ENCODE data around the gene CALML5.

CALML5 gene

GRCh38 chr10:5460468-5461202 is 38.7 kb downstream of the CALML5 start:
- DNase-seq: no peak

GRCh38 chr10:5458949-5459747 is 40.2 kb downstream of the CALML5 start:
- DNase-seq: no peak

- DNase-seq: no peak
These were observed 40.9 kb downstream of the CALML5 start for GRCh38 chr10:5458425-5458824.

- DNase-seq: no peak
These were observed 41.6 kb downstream of the CALML5 start for GRCh38 chr10:5457741-5458140.

GRCh38 chr10:5456563-5456962 is 42.8 kb downstream of the CALML5 start:
- DNase-seq: no peak

- no peak for DNase-seq
These were observed 45.5 kb downstream of the CALML5 start for GRCh38 chr10:5453749-5454489.

- no peak for DNase-seq
These were observed 48.6 kb downstream of the CALML5 start for GRCh38 chr10:5450605-5451384.

- no peak for DNase-seq
These were observed 49.5 kb downstream of the CALML5 start for GRCh38 chr10:5449823-5450222.

- no peak for DNase-seq
These were observed 50.1 kb downstream of the CALML5 start for GRCh38 chr10:5449227-5449626.
